Measurements from ENCODE around the gene RPL23. TPM values are rescaled to one million over a fixed set of nuclear protein-coding genes. Genes with fewer than 3 reads are reported as not detected.

Gene RPL23
- polyA plus RNA-seq = 794 and 943 TPM in 2 replicates

GRCh38 chr17:38853292-38854219 is at the start of gene RPL23:
Gene RPL23 (minus strand): TSS chr17:38853721. CDS start chr17:38853710, 11 bp downstream.

GRCh38 chr17:38869526-38870258 is 16.2 kb upstream of the RPL23 start, which contains the start of gene LASP1:
Gene LASP1 (plus strand): TSS chr17:38870058. CDS start chr17:38870190, 132 bp downstream.

GRCh38 chr17:38824899-38825761 is 28.4 kb downstream of the RPL23 start, which contains the start of gene CWC25:
Gene CWC25 (minus strand): TSS chr17:38825321. CDS start chr17:38825183, 138 bp downstream.

GRCh38 chr17:38799501-38800236 is 53.9 kb downstream of the RPL23 start, which contains the start of gene PIP4K2B:
Gene PIP4K2B (minus strand): TSS chr17:38799556. CDS start chr17:38799424, 132 bp downstream.

Other genes starting within 250 kb of the RPL23 start
- gene SRCIN1, start 247.8 kb downstream of the RPL23 start, polyA plus RNA-seq = 0.88 and 2.2 TPM in 2 replicates
- 0.60 and 1.2 TPM in 2 replicates for gene EPOP, start 178.8 kb downstream of the RPL23 start, polyA plus RNA-seq
- gene MLLT6, start 148.4 kb downstream of the RPL23 start, polyA plus RNA-seq = 0.46 and 2.3 TPM in 2 replicates
- 6.0 and 8.0 TPM in 2 replicates for gene CISD3, start 123.4 kb downstream of the RPL23 start, polyA plus RNA-seq
- gene PCGF2, start 105.4 kb downstream of the RPL23 start, polyA plus RNA-seq = 1.1 and 11.2 TPM in 2 replicates
- 657 and 801 TPM in 2 replicates for gene PSMB3, start 101.0 kb downstream of the RPL23 start, polyA plus RNA-seq
- 4.6 and 7.9 TPM in 2 replicates for gene PIP4K2B, start 54.2 kb downstream of the RPL23 start, polyA plus RNA-seq
- 5.0 and 23.1 TPM in 2 replicates for gene CWC25, start 28.4 kb downstream of the RPL23 start, polyA plus RNA-seq
- gene LASP1, start 16.3 kb upstream of the RPL23 start, polyA plus RNA-seq = 15.3 and 23.2 TPM in 2 replicates
- gene FBXO47, start 113.7 kb upstream of the RPL23 start, polyA plus RNA-seq = not detected in 2 replicates

Measured in Purkinje cell (primary cell).